H1 (cell line): ENCODE measurements around the gene SLC35A3.
"Not testable (repeated sequence)": the region's sequence is repeated elsewhere in the genome, so short reads cannot be mapped to it uniquely, and the experiment has no call there.

ENCODE experiments used
- CHD2 ChIP-seq: IDR thresholded peaks from 2 replicates; pipeline ENCODE4 v1.6.1; 2012; ENCODE audit warnings: low read length, improper control_type of control experiment
- FOSL1 ChIP-seq: IDR thresholded peaks from 2 replicates; pipeline ENCODE4 v1.6.1; 2011; ENCODE audit warnings: mild to moderate bottlenecking, low read depth, low read length, moderate library complexity; ENCODE audit not compliant: insufficient read depth
- POLR2A ChIP-seq, 2 experiments: IDR thresholded peaks; 1 replicate in 1 of 2; 2 replicates in 1 of 2; pipeline ENCODE4 v1.6.1; 2011; ENCODE audit warnings: low read depth in 2 of 2, low read length in 2 of 2, mild to moderate bottlenecking in 2 of 2; ENCODE audit errors: control extremely low read depth in 1 of 2
- POLR2AphosphoS5 ChIP-seq: IDR thresholded peaks from 2 replicates; pipeline ENCODE4 v1.6.1; 2011; ENCODE audit warnings: low read depth, low read length
- RFX5 ChIP-seq: IDR thresholded peaks from 2 replicates; pipeline ENCODE4 v1.6.1; 2011; ENCODE audit warnings: low read depth, low read length, improper control_type of control experiment, borderline replicate concordance
- TBP ChIP-seq: IDR thresholded peaks from 2 replicates; pipeline ENCODE4 v1.6.1; 2011; ENCODE audit warnings: low read depth, low read length, improper control_type of control experiment

DNA sequence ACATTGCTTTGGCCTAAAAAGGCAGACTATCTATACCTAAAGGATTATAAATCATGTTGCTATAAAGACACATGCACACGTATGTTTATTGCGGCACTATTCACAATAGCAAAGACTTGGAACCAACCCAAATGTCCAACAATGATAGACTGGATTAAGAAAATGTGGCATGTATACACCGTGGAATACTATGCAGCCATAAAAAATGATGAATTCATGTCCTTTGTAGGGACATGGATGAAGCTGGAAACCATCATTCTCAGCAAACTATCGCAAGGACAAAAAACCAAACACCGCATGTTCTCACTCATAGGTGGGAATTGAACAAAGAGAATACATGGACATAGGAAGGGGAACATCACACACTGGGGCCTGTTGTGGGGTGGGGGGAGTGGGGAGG, 9.5 kb upstream of the SLC35A3 start:
- not testable (repeated sequence) for TF ChIP-seq TBP; POLR2A (IDR thresholded peaks at IDR 0.05; ENCODE audit: control extremely low read depth in 1 of 2, low read depth in 2 of 2, low read length in 2 of 2); RFX5; FOSL1; CHD2; POLR2AphosphoS5
